Esophagus squamous epithelium (tissue), 5 donors: ENCODE results near the gene SRGAP2B. TPM values are rescaled to one million over a fixed set of nuclear protein-coding genes. Genes with fewer than 3 reads are reported as not detected.
"Not testable (repeated sequence)": the region's sequence is repeated elsewhere in the genome, so short reads cannot be mapped to it uniquely, and the experiment has no call there.

ENCODE experiments used
- DNase-seq: peaks from one replicate; lab custom pipeline; 2025; lab: John Stamatoyannopoulos, UW
- H3K27ac ChIP-seq, 4 donors: fragments of 200-600 bp; sonication (generic); one replicate each; pipeline ENCODE4 v1.5.1; 2016 to 2019; ENCODE audit warnings: mild to moderate bottlenecking in 1 of 4
- H3K27me3 ChIP-seq, 4 donors: fragments of 200-600 bp; sonication (generic); 1 replicate in 3 of 4; 2 replicates in 1 of 4; pipeline versions ENCODE4 v1.5.1 to v1.6.0; 2017 to 2021; ENCODE audit warnings: antibody characterized with exemption in 1 of 4
- H3K36me3 ChIP-seq, 3 donors: fragments of 200-600 bp; sonication (generic); one replicate each; pipeline ENCODE4 v1.5.1; 2016 to 2019
- H3K4me1 ChIP-seq, 3 donors: fragments of 200-600 bp; sonication (generic); one replicate each; pipeline ENCODE4 v1.5.1; 2017 to 2019
- H3K4me3 ChIP-seq, 4 donors: fragments of 200-600 bp; sonication (generic); 1 replicate in 3 of 4; 2 replicates in 1 of 4; pipeline ENCODE4 v1.5.1; 2016 to 2019; ENCODE audit warnings: mild to moderate bottlenecking in 2 of 4, moderate library complexity in 1 of 4
- H3K9me3 ChIP-seq, 3 donors: fragments of 200-600 bp; sonication (generic); one replicate each; pipeline ENCODE4 v1.5.1; 2016 to 2019
- WGBS, 2 donors: methylation state at CpG; one replicate each; pipeline ENCODE4 v1.1.5; 2018; 5-methylcytosine and 5-hydroxymethylcytosine counted together
- intact Hi-C: fragments of 100-400 bp; cut with DNase I; formaldehyde crosslinking; loops from one replicate; pipeline ENCODE4 v1.15.0; 2022
- total RNA-seq, 4 donors: library from RNA; depleted of rRNA; stranded (reverse); fragments of >200 nt; gene quantifications; one replicate each; pipeline ENCODE4 v1.1.0, GENCODE V29; 2016
- donor health status: DM: yes; HTN: yes; CAD: no.

Gene SRGAP2B
- total RNA-seq, 4 donors from 2014 or later, result 9.1 to 13.7 (median 12.9) TPM

GRCh38 chr1:145077872-145078786 lies 17.0 kb downstream of the SRGAP2B start:
- no CpG with 5 or more reads among the region's 11 CpGs for WGBS, 2 donors
- H3K36me3 ChIP-seq, intact Hi-C loops, H3K27ac ChIP-seq, DNase-seq, H3K9me3 ChIP-seq, H3K27me3 ChIP-seq, H3K4me3 ChIP-seq, H3K4me1 ChIP-seq: not testable (repeated sequence)

GRCh38 chr1:145076877-145077276 lies 18.3 kb downstream of the SRGAP2B start:
- H3K27me3 ChIP-seq, H3K27ac ChIP-seq, DNase-seq, H3K9me3 ChIP-seq, H3K36me3 ChIP-seq, H3K4me3 ChIP-seq, intact Hi-C loops, H3K4me1 ChIP-seq: not testable (repeated sequence)
- no CpG with 5 or more reads among the region's 3 CpGs for WGBS, 2 donors

- intact Hi-C loops, H3K9me3 ChIP-seq, DNase-seq, H3K27ac ChIP-seq, H3K4me1 ChIP-seq, H3K36me3 ChIP-seq, H3K4me3 ChIP-seq, H3K27me3 ChIP-seq: not testable (repeated sequence)
- 83 to 90% methylated on average over 1 to 3 of the region's 6 CpGs for WGBS, 2 donors
These were observed 21.0 kb downstream of the SRGAP2B start for GRCh38 chr1:145074021-145074559.

GRCh38 chr1:145071569-145071968 lies 23.6 kb downstream of the SRGAP2B start:
- H3K9me3 ChIP-seq, DNase-seq, H3K4me1 ChIP-seq, H3K27ac ChIP-seq, H3K36me3 ChIP-seq, intact Hi-C loops, H3K4me3 ChIP-seq, H3K27me3 ChIP-seq: not testable (repeated sequence)
- WGBS, 2 donors, result no CpG with 5 or more reads among the region's 6 CpGs

- H3K4me3 ChIP-seq, H3K9me3 ChIP-seq, H3K36me3 ChIP-seq, H3K27ac ChIP-seq, H3K4me1 ChIP-seq, H3K27me3 ChIP-seq, DNase-seq, intact Hi-C loops: not testable (repeated sequence)
- no CpG with 5 or more reads among the region's 10 CpGs for WGBS, 2 donors
These were observed 28.6 kb downstream of the SRGAP2B start for GRCh38 chr1:145066486-145066885.

GRCh38 chr1:145065194-145065826 lies 29.8 kb downstream of the SRGAP2B start:
- WGBS, 2 donors, result no CpG with 5 or more reads among the region's 5 CpGs
- intact Hi-C loops, H3K9me3 ChIP-seq, H3K36me3 ChIP-seq, H3K27me3 ChIP-seq, H3K4me1 ChIP-seq, DNase-seq, H3K27ac ChIP-seq, H3K4me3 ChIP-seq: not testable (repeated sequence)

- no CpG with 5 or more reads among the region's 2 CpGs for WGBS, 2 donors
- H3K36me3 ChIP-seq, H3K9me3 ChIP-seq, H3K27me3 ChIP-seq, DNase-seq, H3K4me3 ChIP-seq, intact Hi-C loops, H3K4me1 ChIP-seq, H3K27ac ChIP-seq: not testable (repeated sequence)
These were observed 31.0 kb downstream of the SRGAP2B start for GRCh38 chr1:145063941-145064648.

- 88% methylated on average over 1 of the region's 2 CpGs; no CpG with 5 or more reads in 1 of the 2 donors for WGBS, 2 donors
- intact Hi-C loops, result not testable (repeated sequence)
These were observed 31.8 kb downstream of the SRGAP2B start for GRCh38 chr1:145063285-145063684.

GRCh38 chr1:145058184-145058583 lies 36.9 kb downstream of the SRGAP2B start:
- H3K27ac ChIP-seq, H3K4me3 ChIP-seq, intact Hi-C loops, H3K4me1 ChIP-seq, H3K27me3 ChIP-seq, DNase-seq, H3K9me3 ChIP-seq, H3K36me3 ChIP-seq: not testable (repeated sequence)
- no CpG with 5 or more reads among the region's 3 CpGs for WGBS, 2 donors

More at GRCh38 chr1:145063285-145063684, 31.8 kb downstream of the SRGAP2B start:
- not testable (repeated sequence) for H3K4me3 ChIP-seq, H3K4me1 ChIP-seq, H3K27me3 ChIP-seq, H3K27ac ChIP-seq, H3K36me3 ChIP-seq, H3K9me3 ChIP-seq, DNase-seq

- WGBS, 2 donors, result no CpG with 5 or more reads among the region's 4 CpGs
- H3K9me3 ChIP-seq, intact Hi-C loops, DNase-seq, H3K4me3 ChIP-seq, H3K27me3 ChIP-seq, H3K27ac ChIP-seq, H3K4me1 ChIP-seq, H3K36me3 ChIP-seq: not testable (repeated sequence)
These were observed 39.8 kb downstream of the SRGAP2B start for GRCh38 chr1:145055217-145055760.

- H3K36me3 ChIP-seq, H3K9me3 ChIP-seq, DNase-seq, H3K4me3 ChIP-seq, H3K27me3 ChIP-seq, intact Hi-C loops, H3K4me1 ChIP-seq, H3K27ac ChIP-seq: not testable (repeated sequence)
- no CpG with 5 or more reads among the region's 4 CpGs for WGBS, 2 donors
These were observed 41.7 kb downstream of the SRGAP2B start for GRCh38 chr1:145053428-145053827.

- whole genome bisulfite sequencing, 2 donors, result no CpG with 5 or more reads among the region's 10 CpGs
- H3K4me1 ChIP-seq, H3K4me3 ChIP-seq, DNase-seq, H3K27me3 ChIP-seq, H3K9me3 ChIP-seq, intact Hi-C loops, H3K27ac ChIP-seq, H3K36me3 ChIP-seq: not testable (repeated sequence)
These were observed 42.9 kb downstream of the SRGAP2B start for GRCh38 chr1:145052019-145052776.
